Thoracic aorta (tissue), 2 donors: ENCODE data around the gene PET117. TPM values are rescaled to one million over a fixed set of nuclear protein-coding genes. Genes with fewer than 3 reads are reported as not detected.

Experiments used
- ATAC-seq: fragments of 150-250 bp; one replicate; pipeline ENCODE4 v1.8.0; 2017; ENCODE audit warnings: low read depth; ENCODE audit not compliant: insufficient number of reproducible peaks, low FRiP score
- DNase-seq: peaks from one replicate; pipeline ENCODE4 v3.0.0-alpha.2; 2020; ENCODE audit warnings: low spot score
- H3K27ac ChIP-seq, 2 donors: fragments of 200-600 bp; sonication (generic); 1 replicate in 1 of 2; 2 replicates in 1 of 2; pipeline ENCODE4 v1.5.1; 2016; ENCODE audit warnings: mild to moderate bottlenecking in 2 of 2, moderate library complexity in 2 of 2
- H3K27me3 ChIP-seq: fragments of 200-600 bp; sonication (generic); replicated peaks from 2 replicates; pipeline ENCODE4 v1.6.0; 2016; ENCODE audit warnings: mild to moderate bottlenecking; ENCODE audit not compliant: insufficient read depth
- H3K36me3 ChIP-seq: fragments of 200-600 bp; sonication (generic); one replicate; pipeline ENCODE4 v1.5.1; 2016
- H3K4me1 ChIP-seq, 2 donors: fragments of 200-600 bp; sonication (generic); 1 replicate in 1 of 2; 2 replicates in 1 of 2; pipeline versions ENCODE4 v1.5.1 to v1.6.0; 2016; ENCODE audit warnings: low read depth in 2 of 2, mild to moderate bottlenecking in 1 of 2; ENCODE audit not compliant: control insufficient read depth in 1 of 2
- H3K4me3 ChIP-seq: fragments of 200-600 bp; sonication (generic); 2 replicates; pipeline ENCODE4 v1.5.1; 2016; ENCODE audit warnings: mild to moderate bottlenecking
- H3K9me3 ChIP-seq: fragments of 200-600 bp; sonication (generic); 2 replicates; pipeline ENCODE4 v1.5.1; 2016
- total RNA-seq, 2 donors: library from RNA; depleted of rRNA; stranded (reverse); fragments of >200 nt; gene quantifications; one replicate each; pipeline versions ENCODE4 v1.1.0 to v1.2.3, GENCODE V29; 2016
- TF ChIP-seq, protein P1 (sequence below): fragments of 200-600 bp; sonication (generic); IDR thresholded peaks from one replicate; pipeline ENCODE4 v1.5.1; 2019; ENCODE audit warnings: antibody characterized with exemption

The PET117 gene
- total RNA-seq, 2 donors from 2014 or later: 4.9 to 25.5 TPM

- no peak overlapping the region for H3K4me3 ChIP-seq
- no peaks in the 10 kb centered on the region for H3K9me3 ChIP-seq
- DNase-seq (no peak), ATAC-seq (no peak)
- TF ChIP-seq, protein P1, sequence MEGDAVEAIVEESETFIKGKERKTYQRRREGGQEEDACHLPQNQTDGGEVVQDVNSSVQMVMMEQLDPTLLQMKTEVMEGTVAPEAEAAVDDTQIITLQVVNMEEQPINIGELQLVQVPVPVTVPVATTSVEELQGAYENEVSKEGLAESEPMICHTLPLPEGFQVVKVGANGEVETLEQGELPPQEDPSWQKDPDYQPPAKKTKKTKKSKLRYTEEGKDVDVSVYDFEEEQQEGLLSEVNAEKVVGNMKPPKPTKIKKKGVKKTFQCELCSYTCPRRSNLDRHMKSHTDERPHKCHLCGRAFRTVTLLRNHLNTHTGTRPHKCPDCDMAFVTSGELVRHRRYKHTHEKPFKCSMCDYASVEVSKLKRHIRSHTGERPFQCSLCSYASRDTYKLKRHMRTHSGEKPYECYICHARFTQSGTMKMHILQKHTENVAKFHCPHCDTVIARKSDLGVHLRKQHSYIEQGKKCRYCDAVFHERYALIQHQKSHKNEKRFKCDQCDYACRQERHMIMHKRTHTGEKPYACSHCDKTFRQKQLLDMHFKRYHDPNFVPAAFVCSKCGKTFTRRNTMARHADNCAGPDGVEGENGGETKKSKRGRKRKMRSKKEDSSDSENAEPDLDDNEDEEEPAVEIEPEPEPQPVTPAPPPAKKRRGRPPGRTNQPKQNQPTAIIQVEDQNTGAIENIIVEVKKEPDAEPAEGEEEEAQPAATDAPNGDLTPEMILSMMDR: no peak
- H3K4me1 ChIP-seq: peaks cover 0 to 3% of the 10 kb centered on the region in 2 donors
- no peaks in the 10 kb centered on the region for H3K27me3 ChIP-seq
- H3K27ac ChIP-seq: no peak overlapping the region
- peaks cover 19% of the 10 kb centered on the region for H3K36me3 ChIP-seq
Measured at GRCh38 chr20:18164356-18164755, 26.7 kb downstream of the PET117 start.

DNA sequence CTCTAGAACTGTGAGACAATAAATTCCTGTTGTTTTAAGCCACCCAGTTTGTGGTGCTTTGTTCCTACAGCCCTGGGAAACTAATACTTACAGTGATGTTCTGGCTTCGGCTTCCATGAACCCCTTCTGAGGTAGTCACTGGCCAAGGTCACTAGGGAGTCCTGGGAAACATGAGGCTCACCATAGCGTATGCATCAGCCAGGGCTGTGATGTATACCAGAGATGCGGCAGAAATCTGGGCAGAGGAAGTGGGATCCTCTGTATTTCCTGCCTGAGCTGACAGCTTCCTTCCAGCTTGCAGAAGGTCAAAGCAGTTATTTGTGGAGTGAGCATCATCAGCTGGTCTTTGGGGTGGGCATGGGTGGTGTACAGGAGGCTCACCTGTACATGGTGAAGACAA lies 27.9 kb downstream of the PET117 start:
- ATAC-seq: no peak
- TF ChIP-seq, protein P1: no peak
- H3K36me3 ChIP-seq: peaks cover 19% of the 10 kb centered on the region

GRCh38 chr20:18166241-18166881 lies 28.7 kb downstream of the PET117 start:
- ATAC-seq (no peak), DNase-seq (no peak)
- Histone ChIP-seq H3K27me3 (no peaks in the 10 kb centered on the region), H3K4me1 (peaks cover 0 to 3% of the 10 kb centered on the region in 2 donors), H3K27ac (no peak overlapping the region), H3K4me3 (no peak overlapping the region), H3K36me3 (peaks cover 19% of the 10 kb centered on the region), H3K9me3 (no peaks in the 10 kb centered on the region)
- TF ChIP-seq, protein P1: no peak

More for the DNA sequence above, 27.9 kb downstream of the PET117 start:
- H3K27me3 ChIP-seq: no peaks in the 10 kb centered on the region
- H3K9me3 ChIP-seq: no peaks in the 10 kb centered on the region
- peaks cover 0 to 3% of the 10 kb centered on the region in 2 donors for H3K4me1 ChIP-seq
- DNase-seq: no peak
- H3K27ac ChIP-seq: no peak overlapping the region
- no peak overlapping the region for H3K4me3 ChIP-seq

- Histone ChIP-seq H3K4me1 (peaks cover 0 to 3% of the 10 kb centered on the region in 2 donors), H3K4me3 (no peak overlapping the region), H3K36me3 (peaks cover 15% of the 10 kb centered on the region), H3K9me3 (no peaks in the 10 kb centered on the region), H3K27me3 (no peaks in the 10 kb centered on the region), H3K27ac (no peak overlapping the region)
- TF ChIP-seq, protein P1: no peak
- ATAC-seq: no peak
- no peak for DNase-seq
Measured at GRCh38 chr20:18166950-18167349, 29.3 kb downstream of the PET117 start.

GRCh38 chr20:18172379-18172778 lies 34.7 kb downstream of the PET117 start:
- Histone ChIP-seq H3K27ac (no peak overlapping the region), H3K4me3 (no peak overlapping the region), H3K36me3 (no peaks in the 10 kb centered on the region), H3K9me3 (no peaks in the 10 kb centered on the region), H3K27me3 (no peaks in the 10 kb centered on the region), H3K4me1 (no peaks in the 10 kb centered on the region)
- ATAC-seq: no peak
- no peak for DNase-seq
- TF ChIP-seq, protein P1: no peak
